SK-N-MC (cell line): Measurements from ENCODE around the gene HOXA11.

Experiments
- EZH2 ChIP-seq: fragments of 200-600 bp; sonication (generic); IDR thresholded peaks from one replicate; pipeline ENCODE4 v1.6.1; 2017; ENCODE audit warnings: antibody characterized with exemption
- POLR2AphosphoS5 ChIP-seq: IDR thresholded peaks from 2 replicates; pipeline ENCODE4 v1.6.1; 2012; ENCODE audit warnings: mild to moderate bottlenecking, low read depth, low read length, borderline replicate concordance

DNA sequence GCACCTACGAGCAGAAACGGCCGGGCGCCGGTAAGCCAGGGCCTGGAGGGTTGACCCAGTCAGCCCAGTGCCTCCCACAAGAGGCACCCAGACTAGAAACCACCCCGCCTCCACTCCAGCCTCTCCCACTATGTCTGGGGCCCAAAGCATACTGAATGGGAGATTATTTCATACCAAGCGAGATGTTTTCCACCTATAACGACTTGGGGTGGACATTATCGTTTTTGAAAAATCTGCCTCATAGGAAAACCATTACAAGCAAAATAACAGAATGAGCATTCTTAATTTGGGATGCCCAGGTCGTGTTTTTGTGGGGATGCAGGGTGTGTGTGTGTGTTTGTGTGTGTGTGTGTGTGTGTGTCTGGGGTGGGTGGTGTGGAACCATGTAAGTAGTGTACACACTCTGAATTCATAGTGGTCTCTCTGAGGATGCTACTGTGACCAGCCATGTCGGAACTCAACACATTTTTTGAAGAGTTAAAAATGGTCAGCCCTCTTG lies 39.1 kb downstream of the HOXA11 start:
- TF ChIP-seq POLR2AphosphoS5 (no peak), EZH2 (no peak)
